GM18909 (cell line): ENCODE results near the gene IRGC.
A peak's percentile ranks its signal among the peaks of the same experiment; 100 is the strongest.
"Not testable (repeated sequence)": the region's sequence is repeated elsewhere in the genome, so short reads cannot be mapped to it uniquely, and the experiment has no call there.

Experiments
- ATAC-seq: cut with Tn5 transposase; IDR thresholded peaks from one replicate; pipeline ENCODE4 v1.9.1; 2021; ENCODE audit warnings: mild to moderate bottlenecking; ENCODE audit not compliant: unreplicated experiment, poor library complexity

The IRGC gene

DNA sequence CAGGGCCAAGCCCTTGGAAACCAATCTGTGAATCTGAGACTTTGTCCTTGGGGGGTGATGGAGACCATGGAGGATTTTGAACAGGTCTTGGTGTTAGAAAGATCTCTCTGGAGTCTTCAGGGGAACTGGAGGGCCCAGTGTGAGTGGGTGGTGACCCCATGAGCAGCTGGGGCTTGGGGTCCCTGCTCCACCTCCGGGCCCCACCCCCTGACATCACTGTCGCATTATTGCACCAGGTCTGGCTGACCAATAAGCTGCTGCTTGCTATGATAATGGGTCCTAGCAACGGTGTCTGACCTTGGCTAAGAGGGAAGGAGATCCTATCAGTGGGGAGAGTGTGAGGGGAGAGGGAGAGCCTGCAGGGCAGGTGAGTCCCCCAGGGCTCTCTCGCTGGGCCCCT is at the start of gene IRGC:
IRGC (plus strand) TSS at position 301 of the 400 bp plus-strand sequence. CDS start 2,483 bp downstream, outside the sequence.
- ATAC-seq = no peak

- no peak for ATAC-seq
Measured at GRCh38 chr19:43667126-43667875, 48.6 kb upstream of the IRGC start.

DNA sequence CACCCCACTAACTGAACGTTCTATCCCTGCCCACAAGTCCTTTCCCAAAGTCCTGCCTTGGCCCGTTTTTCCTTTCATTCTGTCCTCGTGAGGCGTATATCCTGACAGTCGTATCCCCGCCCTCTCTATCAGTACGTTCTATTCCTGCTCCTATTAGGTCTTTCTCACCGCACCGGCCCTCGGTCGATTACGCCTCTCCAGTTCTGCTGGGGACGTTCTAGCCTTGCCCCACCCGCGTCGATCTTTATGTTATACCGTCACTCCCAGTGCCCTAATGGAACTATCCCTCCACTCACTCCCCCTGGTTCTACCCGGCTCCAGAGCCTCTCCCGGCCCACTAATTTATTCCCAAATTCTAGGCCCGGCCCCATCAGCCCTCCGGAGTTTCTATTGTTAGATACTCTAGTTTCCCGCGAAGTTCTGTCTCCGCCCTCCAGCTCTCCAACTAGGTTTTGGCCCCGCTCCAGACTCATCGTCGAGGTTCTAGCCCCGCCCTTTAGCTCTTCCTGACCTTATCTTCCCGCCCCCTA is 47.9 kb upstream of the IRGC start:
- no peak for ATAC-seq

DNA sequence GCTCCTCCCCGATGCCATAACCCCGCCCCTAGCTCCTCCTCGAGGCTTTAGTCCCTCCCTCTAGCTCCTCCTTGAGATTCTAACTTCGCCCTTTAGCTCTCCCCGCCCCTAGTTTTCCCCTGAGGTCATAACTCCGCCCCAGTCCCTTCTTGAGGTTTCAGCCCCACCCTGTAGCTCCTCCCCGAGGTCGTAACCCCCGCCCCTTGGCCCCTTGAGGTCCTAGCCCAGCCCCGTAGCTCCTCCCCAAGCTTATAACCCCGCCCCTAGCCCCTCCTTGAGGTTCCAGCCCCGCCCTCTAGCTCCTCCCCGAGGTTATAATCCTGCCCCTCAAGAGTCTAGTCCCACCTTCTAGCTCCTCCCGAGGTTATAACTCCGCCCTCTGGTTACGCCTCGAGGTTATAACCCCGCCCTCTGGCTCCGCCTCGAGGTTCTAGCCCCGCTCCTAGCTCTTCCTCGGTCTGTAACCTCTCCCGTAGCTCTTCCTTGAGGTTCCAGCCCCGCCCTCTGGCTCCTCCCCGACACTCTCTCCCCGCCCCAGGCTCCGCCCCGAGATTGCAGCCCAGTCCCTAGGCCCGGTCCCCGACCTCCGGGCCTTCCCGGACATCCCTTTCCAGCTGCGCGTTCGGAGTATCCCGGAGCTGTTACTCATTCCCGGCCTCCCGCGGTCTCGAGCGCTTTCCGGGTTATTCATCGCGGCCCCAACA is 47.3 kb upstream of the IRGC start:
- peak; percentile 87 for ATAC-seq

DNA sequence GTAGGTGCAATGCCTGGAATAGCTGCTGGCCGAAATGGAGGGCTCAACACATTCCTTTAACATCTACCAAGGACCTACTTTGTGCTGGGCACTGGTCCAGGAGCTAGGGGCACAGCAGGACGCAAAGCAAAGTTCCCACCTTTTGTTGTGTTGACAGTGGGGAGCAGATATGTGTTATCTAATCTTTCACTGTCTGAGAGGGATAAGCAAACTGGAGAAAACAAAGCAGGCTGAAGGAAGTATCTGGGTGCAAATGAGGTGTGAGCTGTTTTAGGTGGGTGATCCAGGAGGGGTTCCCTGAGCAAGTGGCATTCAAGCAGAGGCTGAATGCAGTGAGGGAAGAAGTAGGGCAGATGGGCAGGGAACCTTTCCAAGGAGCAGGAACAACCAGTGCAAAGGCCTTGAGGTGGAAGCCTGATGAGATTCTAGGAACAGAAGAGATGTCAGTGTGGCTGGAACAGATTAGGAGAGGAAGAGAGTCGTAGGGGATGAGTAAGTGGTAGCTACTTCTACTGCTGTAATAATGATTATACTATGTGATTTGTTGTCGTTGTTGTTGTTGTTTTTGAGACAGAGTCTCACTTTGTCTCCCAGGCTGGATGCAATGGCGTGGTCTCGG is 43.7 kb upstream of the IRGC start:
- ATAC-seq = no peak

- no peak for ATAC-seq
Measured at GRCh38 chr19:43673637-43674036, 42.2 kb upstream of the IRGC start.

GRCh38 chr19:43674183-43674582 is 41.7 kb upstream of the IRGC start:
- ATAC-seq = no peak

- ATAC-seq = no peak
Measured at GRCh38 chr19:43674596-43674995, 41.3 kb upstream of the IRGC start.

DNA sequence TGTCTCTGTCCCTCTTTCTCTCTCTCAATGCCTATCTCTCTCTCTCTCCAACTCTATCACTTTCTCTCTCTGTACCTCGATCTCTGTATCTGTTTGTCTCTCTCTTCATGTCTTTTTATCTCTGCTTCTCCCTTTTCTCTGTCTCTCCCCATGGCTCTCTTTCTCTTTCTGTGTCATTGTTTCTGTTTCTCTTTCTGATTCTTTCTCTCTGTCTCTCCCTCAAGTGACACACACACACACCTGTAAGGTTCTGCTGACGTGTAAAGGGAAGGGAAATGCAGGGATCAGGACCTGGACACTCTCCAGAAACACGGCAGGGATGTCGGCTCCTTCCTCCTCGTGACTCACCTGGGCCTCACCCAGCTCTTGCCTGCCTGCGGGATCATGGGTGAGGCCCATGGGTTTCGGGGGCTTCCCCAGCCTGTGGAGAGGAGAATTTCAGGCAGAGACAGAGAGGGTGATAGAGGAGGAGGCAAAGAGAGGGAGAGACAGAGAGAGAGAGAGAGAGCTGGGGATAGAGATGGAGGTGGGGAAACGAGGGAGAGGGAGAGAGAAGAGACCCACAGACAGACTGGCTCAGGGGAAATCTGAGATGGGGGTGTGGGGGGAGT is 40.5 kb upstream of the IRGC start:
- no peak for ATAC-seq

- no peak for ATAC-seq
Measured at GRCh38 chr19:43675906-43676305, 40.0 kb upstream of the IRGC start.

GRCh38 chr19:43678512-43679261 is 37.2 kb upstream of the IRGC start:
- no peak for ATAC-seq

DNA sequence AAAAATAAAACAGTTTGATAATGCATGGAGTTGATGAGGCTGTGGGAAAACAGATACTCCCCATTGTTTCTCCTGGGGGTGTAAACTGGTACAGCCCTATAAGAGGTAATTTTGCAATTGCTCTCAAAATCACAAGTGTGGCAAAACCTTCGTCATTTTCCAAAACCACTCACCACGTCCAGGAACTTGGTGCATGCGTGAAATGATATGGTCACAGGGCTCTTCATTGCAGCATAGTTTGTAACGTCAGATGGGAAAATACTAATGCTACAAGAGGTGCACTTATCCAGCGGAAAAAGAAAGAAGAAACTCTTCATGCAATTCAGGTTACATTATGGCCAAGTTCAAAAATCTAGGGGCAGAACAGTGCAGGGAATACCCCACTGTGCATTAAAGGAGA is 34.1 kb upstream of the IRGC start:
- no peak for ATAC-seq

- ATAC-seq = not testable (repeated sequence)
Measured at GRCh38 chr19:43682269-43682668, 33.6 kb upstream of the IRGC start.

- no peak for ATAC-seq
Measured at GRCh38 chr19:43682824-43683661, 32.8 kb upstream of the IRGC start.

DNA sequence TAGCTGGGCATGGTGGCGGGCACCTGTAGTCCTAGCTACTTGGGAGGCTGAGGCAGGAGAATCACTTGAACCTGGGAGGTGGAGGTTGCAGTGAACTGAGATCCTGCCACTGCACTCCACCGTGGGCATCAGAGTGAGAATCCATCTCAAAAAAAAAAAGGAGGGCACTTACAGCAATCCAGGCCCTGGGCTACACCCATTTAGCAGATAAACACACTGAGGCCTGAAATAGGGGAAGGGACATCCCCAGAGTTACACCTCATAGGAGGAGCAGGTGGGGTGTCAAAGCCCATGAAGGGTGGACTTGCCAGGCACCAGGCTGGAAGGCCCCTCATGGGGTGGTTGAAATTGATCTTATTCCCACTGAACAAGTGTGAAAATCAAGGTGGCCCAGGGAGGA is 32.0 kb upstream of the IRGC start:
- ATAC-seq = no peak

GRCh38 chr19:43684326-43684725 is 31.6 kb upstream of the IRGC start:
- ATAC-seq = no peak

GRCh38 chr19:43687660-43687997 is 28.2 kb upstream of the IRGC start:
- ATAC-seq = no peak

GRCh38 chr19:43688059-43688701 is 27.7 kb upstream of the IRGC start:
- ATAC-seq = no peak

GRCh38 chr19:43690444-43690843 is 25.4 kb upstream of the IRGC start:
- no peak for ATAC-seq
